SU-DHL-6 (cell line): Measurements from ENCODE around the gene PRR15.

Experiments
- CTCF ChIP-seq: fragments of 200-600 bp; sonication (generic); IDR thresholded peaks from one replicate; pipeline ENCODE4 v1.5.1; 2017; ENCODE audit warnings: antibody characterized with exemption, mild to moderate bottlenecking, low read length, moderate library complexity; ENCODE audit not compliant: insufficient read depth, poor library complexity, severe bottlenecking
- EZH2phosphoT487 ChIP-seq: fragments of 200-600 bp; sonication (generic), shearing (Covaris generic); conservative IDR thresholded peaks from 2 replicates; pipeline ENCODE4 v1.6.1; 2018; ENCODE audit warnings: mild to moderate bottlenecking, antibody characterized with exemption, low read length, moderate library complexity, mixed read lengths

GRCh38 chr7:29518616-29519015, 45.0 kb upstream of the PRR15 start:
- TF ChIP-seq CTCF = no peak
- TF ChIP-seq EZH2phosphoT487 = no peak
